ENCODE results near the gene EYA2.

EYA2 gene

DNA sequence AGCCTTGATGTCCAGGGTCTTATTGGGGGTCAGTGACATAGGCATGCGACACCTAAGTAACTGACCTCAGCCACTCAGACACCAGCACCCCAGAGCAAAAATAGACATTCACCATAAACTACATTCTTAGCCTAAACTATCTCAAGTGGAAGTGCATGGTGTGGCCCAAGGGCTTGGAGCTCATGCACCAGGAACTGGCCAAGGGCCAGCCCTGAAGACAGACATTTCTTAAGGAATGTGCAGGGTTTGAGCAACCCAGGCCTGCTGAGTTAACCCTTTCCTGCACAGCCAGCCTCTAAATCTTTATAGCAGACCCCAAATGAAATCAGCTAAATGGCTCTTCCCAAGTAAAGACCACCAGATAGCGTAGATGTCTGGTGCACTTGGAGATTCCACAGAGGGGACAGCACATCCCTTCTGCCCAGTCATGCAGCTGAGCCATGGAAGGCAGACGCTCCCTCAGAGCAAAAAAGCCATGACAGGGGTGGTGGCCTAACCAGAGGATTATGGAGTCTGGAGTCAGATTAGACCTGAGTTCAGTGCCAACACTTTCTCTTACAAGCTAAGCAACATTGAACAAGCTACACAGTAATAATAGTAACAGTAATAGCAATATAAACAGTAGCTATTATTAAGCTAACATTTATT is 239.3 kb downstream of the EYA2 start:
- no peak overlapping the region for H3K27ac Mint-ChIP-seq
- H3K36me3 Mint-ChIP-seq (ENCODE audit: low read depth), result no peaks in the 10 kb centered on the region
- TF ChIP-seq, protein P1, sequence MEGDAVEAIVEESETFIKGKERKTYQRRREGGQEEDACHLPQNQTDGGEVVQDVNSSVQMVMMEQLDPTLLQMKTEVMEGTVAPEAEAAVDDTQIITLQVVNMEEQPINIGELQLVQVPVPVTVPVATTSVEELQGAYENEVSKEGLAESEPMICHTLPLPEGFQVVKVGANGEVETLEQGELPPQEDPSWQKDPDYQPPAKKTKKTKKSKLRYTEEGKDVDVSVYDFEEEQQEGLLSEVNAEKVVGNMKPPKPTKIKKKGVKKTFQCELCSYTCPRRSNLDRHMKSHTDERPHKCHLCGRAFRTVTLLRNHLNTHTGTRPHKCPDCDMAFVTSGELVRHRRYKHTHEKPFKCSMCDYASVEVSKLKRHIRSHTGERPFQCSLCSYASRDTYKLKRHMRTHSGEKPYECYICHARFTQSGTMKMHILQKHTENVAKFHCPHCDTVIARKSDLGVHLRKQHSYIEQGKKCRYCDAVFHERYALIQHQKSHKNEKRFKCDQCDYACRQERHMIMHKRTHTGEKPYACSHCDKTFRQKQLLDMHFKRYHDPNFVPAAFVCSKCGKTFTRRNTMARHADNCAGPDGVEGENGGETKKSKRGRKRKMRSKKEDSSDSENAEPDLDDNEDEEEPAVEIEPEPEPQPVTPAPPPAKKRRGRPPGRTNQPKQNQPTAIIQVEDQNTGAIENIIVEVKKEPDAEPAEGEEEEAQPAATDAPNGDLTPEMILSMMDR (IDR thresholded peaks at IDR 0.05; ENCODE audit: unreplicated experiment in 3 of 3), result no peak
- peaks cover 30% of the 10 kb centered on the region for H3K4me1 Mint-ChIP-seq
- H3K9me3 Mint-ChIP-seq, result no peaks in the 10 kb centered on the region
- H3K4me3 Mint-ChIP-seq, result no peak overlapping the region
- H3K27me3 Mint-ChIP-seq (ENCODE audit: low read depth), result peaks cover 5% of the 10 kb centered on the region

DNA sequence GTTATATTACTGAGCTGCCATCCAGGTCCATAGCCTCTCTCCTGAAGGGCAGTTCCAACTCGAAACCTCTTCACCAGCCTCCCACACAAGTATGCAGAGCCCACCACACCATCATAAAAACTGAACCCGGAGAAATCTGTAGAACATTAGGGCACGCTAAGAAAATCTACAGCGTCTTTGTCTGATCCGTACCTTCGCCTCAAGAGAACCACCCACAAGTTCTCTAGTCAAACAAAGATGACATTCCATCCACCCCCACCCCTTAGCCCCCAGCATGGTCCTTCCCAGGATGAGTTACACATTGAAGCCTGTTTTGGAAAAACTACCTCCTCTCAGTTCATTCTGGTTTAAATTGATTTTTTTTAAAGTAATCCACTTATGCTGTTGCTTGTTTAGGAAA is 242.1 kb downstream of the EYA2 start:
- H3K27me3 Mint-ChIP-seq (ENCODE audit: low read depth), result no peaks in the 10 kb centered on the region
- H3K9me3 Mint-ChIP-seq, result peaks cover 2% of the 10 kb centered on the region
- no peaks in the 10 kb centered on the region for H3K36me3 Mint-ChIP-seq (ENCODE audit: low read depth)
- H3K4me3 Mint-ChIP-seq, result no peak overlapping the region
- TF ChIP-seq, protein P1 (IDR thresholded peaks at IDR 0.05; ENCODE audit: unreplicated experiment in 3 of 3), result no peak
- H3K4me1 Mint-ChIP-seq, result peaks cover 25% of the 10 kb centered on the region
- H3K27ac Mint-ChIP-seq, result peak overlapping the region; percentile 50 to 68 (median 52)

DNA sequence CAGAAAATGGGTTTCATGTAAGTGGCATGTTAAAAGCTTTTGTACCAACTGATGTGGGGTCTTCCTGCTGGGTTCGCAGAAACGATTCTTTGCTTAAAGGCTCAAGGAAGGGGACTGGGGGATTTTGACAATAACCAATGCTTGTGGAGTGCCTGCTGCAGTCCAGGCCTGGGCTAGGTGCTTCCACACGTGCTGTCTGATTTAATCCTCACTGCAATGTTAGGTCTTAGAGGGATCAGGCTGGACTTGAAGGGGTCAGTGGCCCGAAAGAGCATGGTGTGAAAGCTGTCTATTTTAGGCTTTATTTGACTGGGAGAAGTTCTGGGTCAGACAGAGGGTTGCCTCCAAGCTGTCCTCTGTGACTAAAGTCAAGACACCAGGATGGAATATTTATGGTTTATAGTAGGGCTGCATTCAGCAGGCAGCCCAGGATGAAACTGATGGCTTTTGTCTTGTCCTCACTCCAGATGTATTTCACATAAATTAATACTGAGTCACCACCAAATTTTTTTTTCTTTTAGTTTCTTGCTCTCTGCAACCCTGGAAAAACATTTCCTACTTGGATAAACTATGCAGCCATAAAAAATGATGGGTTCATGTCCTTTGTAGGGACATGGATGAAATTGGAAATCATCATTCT is 242.7 kb downstream of the EYA2 start:
- Mint-ChIP-seq H3K4me1 (peaks cover 25% of the 10 kb centered on the region), H3K4me3 (no peak overlapping the region), H3K27me3 (ENCODE audit: low read depth) (no peaks in the 10 kb centered on the region), H3K9me3 (peaks cover 2% of the 10 kb centered on the region), H3K36me3 (ENCODE audit: low read depth) (no peaks in the 10 kb centered on the region), H3K27ac (peak overlapping the region; percentile 50 to 68 (median 52))
- TF ChIP-seq, protein P1 (IDR thresholded peaks at IDR 0.05; ENCODE audit: unreplicated experiment in 3 of 3), result no peak

DNA sequence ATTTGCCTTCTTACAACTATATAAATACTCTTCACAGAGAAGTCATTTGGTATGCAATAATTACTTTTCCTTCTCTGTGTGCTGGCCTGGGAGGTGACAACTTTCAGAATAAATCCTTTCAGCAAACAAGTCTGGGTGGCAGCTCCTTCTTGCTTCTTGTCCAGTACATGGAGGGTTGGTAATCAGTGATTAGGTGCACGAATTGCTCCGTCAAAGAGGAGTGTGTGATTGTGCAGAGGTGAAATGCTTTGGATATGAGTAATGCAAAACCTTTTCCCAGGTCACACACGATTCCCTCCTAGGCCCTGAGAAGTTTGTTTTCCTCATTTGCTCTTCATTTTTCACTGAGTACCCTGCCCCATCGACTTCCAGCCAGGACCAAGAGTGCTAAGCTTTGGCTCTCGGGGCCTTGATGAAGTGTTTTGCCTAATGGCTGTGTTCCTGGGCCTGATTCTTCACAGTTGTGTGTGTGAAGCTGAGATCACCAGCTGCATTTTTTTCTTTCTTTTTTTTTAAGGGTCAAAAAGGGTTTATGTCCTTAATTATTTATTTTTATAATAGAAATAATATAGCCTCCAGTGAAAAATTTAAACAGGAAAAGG is 245.4 kb downstream of the EYA2 start:
- TF ChIP-seq, protein P1 (IDR thresholded peaks at IDR 0.05; ENCODE audit: unreplicated experiment in 3 of 3), result no peak
- no peaks in the 10 kb centered on the region for H3K36me3 Mint-ChIP-seq (ENCODE audit: low read depth)
- H3K27ac Mint-ChIP-seq, result peak overlapping the region in 1 of 3 experiments; percentile 17
- H3K4me3 Mint-ChIP-seq, result no peak overlapping the region
- peaks cover 2% of the 10 kb centered on the region for H3K9me3 Mint-ChIP-seq
- H3K4me1 Mint-ChIP-seq, result peaks cover 18% of the 10 kb centered on the region
- no peaks in the 10 kb centered on the region for H3K27me3 Mint-ChIP-seq (ENCODE audit: low read depth)

DNA sequence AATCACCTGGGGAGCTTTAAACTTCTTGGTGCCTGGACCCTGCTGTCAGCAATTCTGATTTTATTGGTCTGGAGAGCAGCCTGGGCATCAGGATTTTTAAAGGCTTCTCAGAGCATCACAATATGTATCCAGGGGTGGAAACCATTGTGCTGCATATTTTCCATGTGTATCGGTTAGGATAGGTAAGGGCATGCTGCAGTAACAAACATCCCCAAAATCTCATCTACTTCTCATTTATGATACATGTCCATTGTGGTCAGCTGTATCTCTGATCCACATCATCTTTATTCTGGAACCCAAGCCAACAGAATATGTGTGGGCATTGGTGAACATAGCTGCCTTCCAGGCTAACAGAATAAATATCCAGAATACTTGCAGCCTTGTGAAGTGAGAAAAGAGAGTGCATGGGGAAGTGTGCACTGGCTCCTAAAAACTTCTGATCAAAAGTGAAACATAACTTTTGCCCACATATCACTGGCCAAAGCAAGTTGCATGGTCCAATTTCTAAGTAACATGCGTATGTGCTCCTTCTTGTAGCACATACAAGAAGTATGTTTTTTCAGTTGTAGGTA is 246.8 kb downstream of the EYA2 start:
- Mint-ChIP-seq H3K9me3 (peaks cover 2% of the 10 kb centered on the region), H3K4me3 (no peak overlapping the region), H3K36me3 (ENCODE audit: low read depth) (no peaks in the 10 kb centered on the region), H3K27ac (no peak overlapping the region), H3K27me3 (ENCODE audit: low read depth) (no peaks in the 10 kb centered on the region), H3K4me1 (peaks cover 19% of the 10 kb centered on the region)
- TF ChIP-seq, protein P1 (IDR thresholded peaks at IDR 0.05; ENCODE audit: unreplicated experiment in 3 of 3), result no peak

Data from nephron (organoid).